HG03196 (cell line): Measurements from ENCODE around the gene KRTAP5-8.
"Not testable (repeated sequence)": the region's sequence is repeated elsewhere in the genome, so short reads cannot be mapped to it uniquely, and the experiment has no call there.

Experiments used
- ATAC-seq: cut with Tn5 transposase; IDR thresholded peaks from one replicate; pipeline ENCODE4 v1.9.1; 2021; ENCODE audit not compliant: unreplicated experiment

The KRTAP5-8 gene

GRCh38 chr11:71537977-71538665 is at the start of gene KRTAP5-8:
KRTAP5-8 (plus strand) TSS chr11:71538025; CDS start chr11:71538056, 31 bp downstream.
- not testable (repeated sequence) for ATAC-seq

- ATAC-seq, result no peak
Measured at GRCh38 chr11:71488681-71489270, 49.0 kb upstream of the KRTAP5-8 start.

GRCh38 chr11:71489311-71490043 is 48.3 kb upstream of the KRTAP5-8 start:
- ATAC-seq, result no peak

- ATAC-seq, result no peak
Measured at GRCh38 chr11:71490044-71490730, 47.6 kb upstream of the KRTAP5-8 start.

- no peak for ATAC-seq
Measured at GRCh38 chr11:71490731-71491390, 47.0 kb upstream of the KRTAP5-8 start.

- no peak for ATAC-seq
Measured at GRCh38 chr11:71491531-71491930, 46.3 kb upstream of the KRTAP5-8 start.

GRCh38 chr11:71491940-71492339 is 45.9 kb upstream of the KRTAP5-8 start:
- ATAC-seq, result no peak

GRCh38 chr11:71495286-71496230 is 42.3 kb upstream of the KRTAP5-8 start:
- no peak for ATAC-seq

- no peak for ATAC-seq
Measured at GRCh38 chr11:71496421-71496820, 41.4 kb upstream of the KRTAP5-8 start.

GRCh38 chr11:71498091-71498490 is 39.7 kb upstream of the KRTAP5-8 start:
- ATAC-seq, result no peak

GRCh38 chr11:71499125-71499524 is 38.7 kb upstream of the KRTAP5-8 start:
- ATAC-seq, result no peak

GRCh38 chr11:71499546-71499945 is 38.3 kb upstream of the KRTAP5-8 start:
- no peak for ATAC-seq

- no peak for ATAC-seq
Measured at GRCh38 chr11:71500601-71501021, 37.2 kb upstream of the KRTAP5-8 start.

GRCh38 chr11:71501071-71501985 is 36.5 kb upstream of the KRTAP5-8 start:
- no peak for ATAC-seq

- ATAC-seq, result no peak
Measured at GRCh38 chr11:71502026-71502425, 35.8 kb upstream of the KRTAP5-8 start.

- no peak for ATAC-seq
Measured at GRCh38 chr11:71502871-71503435, 34.9 kb upstream of the KRTAP5-8 start.

GRCh38 chr11:71504531-71504930 is 33.3 kb upstream of the KRTAP5-8 start:
- ATAC-seq, result no peak

GRCh38 chr11:71505001-71505400 is 32.8 kb upstream of the KRTAP5-8 start:
- no peak for ATAC-seq
